OCI-LY1 (cell line): Measurements from ENCODE around the gene MACF1.

Experiments used
- H2AFZ ChIP-seq: fragments of 200-600 bp; sonication (generic), shearing (Covaris generic); 2 replicates; pipeline ENCODE4 v1.6.0; 2014; ENCODE audit warnings: antibody characterized with exemption, mild to moderate bottlenecking, low read length
- H3F3A ChIP-seq: fragments of 200-600 bp; sonication (generic), shearing (Covaris generic); 2 replicates; pipeline ENCODE4 v1.6.0; 2014; ENCODE audit warnings: mild to moderate bottlenecking, antibody characterized with exemption, low read length, moderate library complexity; ENCODE audit not compliant: insufficient read depth
- H3K27ac ChIP-seq: fragments of 200-600 bp; sonication (generic); 2 replicates; pipeline ENCODE4 v1.5.1; 2014; ENCODE audit warnings: low read length, mixed run types, mild to moderate bottlenecking, low read depth; ENCODE audit not compliant: poor library complexity, severe bottlenecking
- H3K27me3 ChIP-seq: fragments of 200-600 bp; sonication (generic); 2 replicates; pipeline ENCODE4 v1.6.0; 2014; ENCODE audit warnings: antibody characterized with exemption, mild to moderate bottlenecking, low read length, moderate library complexity; ENCODE audit not compliant: insufficient read depth
- H3K36me3 ChIP-seq: fragments of 200-600 bp; sonication (generic); 2 replicates; pipeline ENCODE4 v1.6.1; 2014; ENCODE audit warnings: mild to moderate bottlenecking, antibody characterized with exemption, low read length, moderate library complexity, mixed read lengths; ENCODE audit not compliant: insufficient read depth
- H3K4me1 ChIP-seq: fragments of 200-600 bp; sonication (generic); 2 replicates; pipeline ENCODE4 v1.5.1; 2014; ENCODE audit warnings: mild to moderate bottlenecking, low read length, moderate library complexity; ENCODE audit not compliant: insufficient read depth, severe bottlenecking
- H3K4me2 ChIP-seq: fragments of 200-600 bp; sonication (generic), shearing (Covaris generic); 2 replicates; pipeline ENCODE4 v1.6.1; 2014; ENCODE audit warnings: low read length
- H3K4me3 ChIP-seq: fragments of 200-600 bp; sonication (generic); 2 replicates; pipeline ENCODE4 v1.5.1; 2014; ENCODE audit warnings: low read length, low read depth, mild to moderate bottlenecking, mixed read lengths; ENCODE audit not compliant: poor library complexity, severe bottlenecking
- H3K79me2 ChIP-seq: fragments of 200-600 bp; shearing (Covaris generic); 2 replicates; pipeline ENCODE4 v1.6.1; 2016; ENCODE audit warnings: mixed run types, low read length, mixed read lengths; ENCODE audit not compliant: insufficient read depth
- H3K9ac ChIP-seq: fragments of 200-600 bp; sonication (generic), shearing (Covaris generic); 2 replicates; pipeline ENCODE4 v1.6.1; 2014; ENCODE audit warnings: mild to moderate bottlenecking, low read length, mixed read lengths
- H3K9me2 ChIP-seq: fragments of 200-600 bp; sonication (generic), shearing (Covaris generic); 2 replicates; pipeline ENCODE4 v1.6.1; 2014; ENCODE audit warnings: low read depth, mild to moderate bottlenecking, low read length, mixed read lengths
- H3K9me3 ChIP-seq: fragments of 200-600 bp; shearing (Covaris generic); 2 replicates; pipeline ENCODE4 v1.6.1; 2014; ENCODE audit warnings: low read length, mixed read lengths
- H4K20me1 ChIP-seq: fragments of 200-600 bp; sonication (generic), shearing (Covaris generic); 2 replicates; pipeline ENCODE4 v1.6.0; 2016; ENCODE audit warnings: mild to moderate bottlenecking, low read length; ENCODE audit not compliant: insufficient read depth
- CTCF ChIP-seq: fragments of 200-600 bp; sonication (generic), shearing (Covaris generic); IDR thresholded peaks from 2 replicates; pipeline ENCODE4 v1.5.1; 2017; ENCODE audit warnings: mild to moderate bottlenecking, antibody characterized with exemption, low read length, moderate library complexity, mixed read lengths
- EZH2 ChIP-seq: fragments of 200-600 bp; sonication (generic), shearing (Covaris generic); IDR thresholded peaks from 2 replicates; pipeline ENCODE4 v1.8.0; 2017; ENCODE audit warnings: borderline replicate concordance, mixed run types, mild to moderate bottlenecking, antibody characterized with exemption, low read length, moderate library complexity, mixed read lengths

The MACF1 gene

GRCh38 chr1:39212499-39212898 lies 8.0 kb downstream of the MACF1 start:
- Histone ChIP-seq H3K4me2 (no peak overlapping the region), H3K27ac (no peak overlapping the region)

GRCh38 chr1:39213511-39214002 lies 9.1 kb downstream of the MACF1 start:
- H3K9me3 ChIP-seq, result no peaks in the 10 kb centered on the region
- no peaks in the 10 kb centered on the region for H3K9me2 ChIP-seq
- no peaks in the 10 kb centered on the region for H3K36me3 ChIP-seq
- peaks cover 18% of the 10 kb centered on the region for H3K79me2 ChIP-seq
- no peaks in the 10 kb centered on the region for H3K27me3 ChIP-seq
- no peak for TF ChIP-seq CTCF
- no peak for TF ChIP-seq EZH2
- peaks cover 5% of the 10 kb centered on the region; the same call in 1 of the 2 replicates for H3F3A ChIP-seq
- H2AFZ ChIP-seq, result no peak overlapping the region
- no peak overlapping the region for H3K4me3 ChIP-seq
- no peaks in the 10 kb centered on the region for H4K20me1 ChIP-seq
- peak overlapping the region; percentile 91 for H3K27ac ChIP-seq
- no peak overlapping the region for H3K4me2 ChIP-seq
- H3K4me1 ChIP-seq, result peaks cover 44% of the 10 kb centered on the region
- H3K9ac ChIP-seq, result no peak overlapping the region

More at GRCh38 chr1:39212499-39212898, 8.0 kb downstream of the MACF1 start:
- H3K9me2 ChIP-seq, result no peaks in the 10 kb centered on the region
- no peaks in the 10 kb centered on the region for H3K9me3 ChIP-seq
- H3K9ac ChIP-seq, result no peak overlapping the region
- H2AFZ ChIP-seq, result no peak overlapping the region
- H3F3A ChIP-seq, result peaks cover 5% of the 10 kb centered on the region; the same call in 1 of the 2 replicates
- no peaks in the 10 kb centered on the region for H4K20me1 ChIP-seq
- no peaks in the 10 kb centered on the region for H3K36me3 ChIP-seq
- no peak overlapping the region for H3K4me3 ChIP-seq
- no peaks in the 10 kb centered on the region for H3K27me3 ChIP-seq
- no peak for TF ChIP-seq CTCF
- no peak for TF ChIP-seq EZH2
- peaks cover 34% of the 10 kb centered on the region for H3K4me1 ChIP-seq
- H3K79me2 ChIP-seq, result peaks cover 17% of the 10 kb centered on the region

GRCh38 chr1:39214021-39214713 lies 9.7 kb downstream of the MACF1 start:
- Histone ChIP-seq H3K27me3 (no peaks in the 10 kb centered on the region), H4K20me1 (no peaks in the 10 kb centered on the region), H3F3A (peaks cover 5% of the 10 kb centered on the region; the same call in 1 of the 2 replicates), H3K9me3 (no peaks in the 10 kb centered on the region), H3K4me2 (peak overlapping the region; percentile 77; the same call in 1 of the 2 replicates), H3K79me2 (peaks cover 21% of the 10 kb centered on the region), H3K9me2 (no peaks in the 10 kb centered on the region), H3K4me3 (no peak overlapping the region), H3K27ac (peak overlapping the region; percentile 91), H3K9ac (no peak overlapping the region; the same call in 1 of the 2 replicates), H3K36me3 (0 out of 2 replicates have a peak, but pooled peaks cover 2% of the 10 kb centered on the region), H3K4me1 (peaks cover 47% of the 10 kb centered on the region), H2AFZ (no peak overlapping the region)
- TF ChIP-seq CTCF (no peak), EZH2 (no peak)
